Measurements from ENCODE around the gene PCP2. TPM values are rescaled to one million over a fixed set of nuclear protein-coding genes. Genes with fewer than 3 reads are reported as not detected.

PCP2 gene
- total RNA-seq, 3 donors from 2014 or later: 0.37 TPM; not detected in 2

DNA sequence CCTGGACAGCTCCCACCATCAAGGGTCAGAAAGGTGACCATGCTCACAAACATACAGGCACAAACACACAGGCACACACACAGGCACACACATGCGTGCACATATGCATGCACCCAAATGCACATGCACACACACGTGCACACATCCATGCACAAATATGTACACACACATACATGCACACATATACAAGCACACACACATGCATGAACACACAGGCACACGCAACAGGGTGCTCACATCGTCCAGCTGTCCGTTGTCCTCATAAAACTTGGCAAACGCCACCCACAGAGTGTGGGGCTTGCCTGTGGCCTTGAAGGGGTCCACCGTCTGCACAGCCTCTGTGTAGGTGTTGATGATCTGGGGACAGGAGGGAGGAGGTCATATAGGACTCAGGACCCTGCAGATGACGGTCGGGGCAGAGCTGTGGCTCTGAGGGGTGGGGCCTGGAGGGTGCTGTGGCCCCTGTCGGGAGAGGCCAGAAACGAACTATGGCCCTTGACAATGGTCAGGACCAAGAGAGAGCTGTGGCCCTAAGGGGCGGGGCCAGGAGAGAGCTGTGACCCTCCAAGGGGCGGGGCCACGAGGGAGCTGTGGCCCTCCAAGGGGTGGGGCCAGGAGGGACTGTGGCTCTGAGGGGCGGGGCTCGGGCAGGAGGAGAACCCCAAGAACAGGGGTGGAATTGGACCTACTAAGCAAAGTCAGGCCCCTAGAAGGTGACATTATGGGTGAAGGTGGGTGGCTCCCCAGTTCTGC lies 10.4 kb downstream of the PCP2 start:
- H3K9me3 Mint-ChIP-seq: no peaks in the 10 kb centered on the region
- no peaks in the 10 kb centered on the region for H3K27me3 Mint-ChIP-seq (ENCODE audit: low read depth)
- DNase-seq (no peak), ATAC-seq (peak in 1 of 2 donors; percentile 49)
- H3K36me3 Mint-ChIP-seq (ENCODE audit: insufficient read depth): peaks cover 28% of the 10 kb centered on the region
- H3K4me3 Mint-ChIP-seq: no peak overlapping the region
- peaks cover 12% of the 10 kb centered on the region for H3K4me1 Mint-ChIP-seq (ENCODE audit: low read depth)

DNA sequence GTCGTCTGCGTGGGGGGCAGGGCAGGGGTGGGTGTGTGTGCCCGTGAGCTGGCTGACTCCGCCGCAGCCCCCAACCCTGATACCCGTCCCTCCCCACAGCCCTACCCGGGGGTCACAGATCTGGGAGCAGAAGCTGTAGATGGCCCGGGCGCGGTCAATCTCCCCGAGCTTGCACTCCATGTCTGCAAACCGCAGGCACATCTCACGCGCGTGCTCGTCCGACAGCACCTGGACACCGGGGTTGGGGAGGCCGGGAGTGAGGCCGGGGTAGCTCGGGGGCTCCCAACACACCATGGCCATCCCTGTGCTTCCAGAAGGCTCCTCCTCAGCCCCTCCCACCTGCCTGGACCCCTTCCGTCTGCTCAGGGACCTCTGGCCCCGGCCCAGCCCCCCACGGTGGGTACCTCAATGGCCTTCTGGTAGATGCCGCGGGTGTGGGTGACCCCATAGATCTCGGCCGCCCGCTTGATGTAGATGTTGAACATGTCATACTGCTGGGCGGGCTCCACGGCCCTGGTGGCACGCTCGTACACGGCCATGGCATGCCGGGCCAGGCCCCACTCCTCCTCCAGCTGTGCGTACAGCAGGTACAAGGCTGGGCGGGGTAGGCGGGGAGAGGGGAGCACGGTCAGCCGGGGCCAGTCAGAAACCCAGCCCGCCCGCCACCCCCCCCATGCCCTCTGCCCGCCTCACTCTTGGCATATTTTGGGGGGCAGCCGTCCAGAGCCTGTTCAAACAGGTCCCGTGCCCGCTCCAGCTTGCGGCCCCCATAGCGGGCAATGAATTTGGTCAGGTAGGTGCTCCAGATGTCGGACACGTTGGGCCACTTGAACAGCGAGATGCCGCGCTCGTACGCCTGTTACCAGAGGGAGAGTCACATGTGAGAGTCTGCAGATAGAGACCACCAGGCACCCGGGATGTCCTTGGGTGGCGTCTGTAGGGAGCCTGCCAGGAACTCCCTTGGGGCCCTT lies 12.8 kb downstream of the PCP2 start:
- no peak overlapping the region for H3K4me3 Mint-ChIP-seq
- no peaks in the 10 kb centered on the region for H3K4me1 Mint-ChIP-seq (ENCODE audit: low read depth)
- ATAC-seq (no peak), DNase-seq (no peak)
- H3K9me3 Mint-ChIP-seq: no peaks in the 10 kb centered on the region
- H3K36me3 Mint-ChIP-seq (ENCODE audit: insufficient read depth): peaks cover 23% of the 10 kb centered on the region
- H3K27me3 Mint-ChIP-seq (ENCODE audit: low read depth): no peaks in the 10 kb centered on the region

DNA sequence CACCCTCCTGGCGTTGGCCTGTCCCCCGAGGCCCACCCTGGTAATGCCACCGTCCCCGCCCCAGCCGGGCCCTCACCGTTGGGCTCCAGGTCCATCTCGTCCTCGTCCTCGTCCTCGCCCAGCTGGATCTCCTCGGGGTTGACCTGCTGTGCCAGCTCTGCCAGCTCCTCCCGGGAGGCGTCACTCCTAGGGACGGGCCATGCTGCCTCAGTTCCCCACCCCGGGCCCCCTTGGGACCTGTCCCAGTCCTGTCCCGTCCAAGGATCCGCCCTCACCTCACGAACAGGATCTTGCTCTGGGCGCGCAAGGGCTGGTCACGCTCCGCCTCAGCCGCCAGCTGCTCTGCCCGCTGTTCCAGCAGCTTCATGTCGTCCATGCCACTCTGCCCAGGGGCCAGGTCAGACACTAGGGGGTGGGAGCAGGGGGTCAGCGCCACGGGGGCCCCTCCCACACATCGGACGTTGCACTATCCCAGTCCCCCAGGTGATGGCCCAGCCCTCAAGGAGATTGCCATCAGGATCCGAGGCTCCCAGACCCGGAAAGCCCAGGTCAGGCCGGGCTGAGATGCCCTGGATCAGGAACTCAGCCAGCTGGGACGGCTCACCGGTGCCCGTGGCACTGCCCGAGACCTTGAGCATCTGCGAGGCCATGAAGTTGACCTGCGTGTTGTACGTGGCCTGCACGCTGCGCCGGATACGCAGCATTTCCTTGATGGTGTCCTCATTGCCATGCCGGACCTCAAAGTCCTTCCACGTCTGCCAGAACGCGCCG lies 13.7 kb downstream of the PCP2 start:
- no peak overlapping the region for H3K4me3 Mint-ChIP-seq
- H3K27me3 Mint-ChIP-seq (ENCODE audit: low read depth): no peaks in the 10 kb centered on the region
- no peaks in the 10 kb centered on the region for H3K9me3 Mint-ChIP-seq
- H3K4me1 Mint-ChIP-seq (ENCODE audit: low read depth): no peaks in the 10 kb centered on the region
- DNase-seq (no peak), ATAC-seq (no peak)
- peaks cover 21% of the 10 kb centered on the region for H3K36me3 Mint-ChIP-seq (ENCODE audit: insufficient read depth)

DNA sequence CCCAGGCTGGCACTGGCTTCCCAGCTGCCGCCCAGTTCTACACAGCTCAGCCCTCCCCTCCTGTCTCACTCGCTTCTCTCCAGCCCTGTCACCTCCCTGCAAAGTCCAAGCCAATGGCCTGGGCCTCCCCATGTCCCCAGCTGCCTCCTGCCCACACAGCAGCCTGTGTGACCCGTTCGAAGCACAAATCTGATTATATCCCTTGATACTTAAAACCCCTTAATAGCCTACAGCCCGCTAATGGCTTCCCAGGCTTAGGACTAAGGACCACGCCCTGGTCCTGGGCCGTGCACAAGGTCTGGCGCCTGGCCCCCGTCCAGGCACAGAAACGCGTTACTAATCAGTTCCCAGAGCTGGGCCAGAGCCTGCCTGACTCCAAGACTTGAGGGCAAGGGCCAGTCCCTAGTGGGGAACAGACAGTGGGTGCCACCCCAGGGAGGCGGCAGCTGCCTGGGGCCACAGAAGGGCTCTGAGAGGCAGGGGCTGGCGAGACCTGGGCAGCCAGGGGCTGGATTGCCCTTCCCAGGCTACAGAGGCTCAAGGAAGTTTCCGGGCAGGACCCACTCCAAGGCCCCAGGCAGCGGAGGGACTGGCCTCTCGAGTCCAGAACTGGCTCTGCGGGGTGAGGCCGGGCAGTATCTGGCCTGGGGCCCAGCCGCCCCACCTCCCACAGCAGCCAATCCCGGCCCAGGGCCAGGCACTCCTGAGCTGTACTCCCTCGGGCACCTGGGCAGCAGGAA lies 14.6 kb downstream of the PCP2 start:
- H3K36me3 Mint-ChIP-seq (ENCODE audit: insufficient read depth): peaks cover 21% of the 10 kb centered on the region

DNA sequence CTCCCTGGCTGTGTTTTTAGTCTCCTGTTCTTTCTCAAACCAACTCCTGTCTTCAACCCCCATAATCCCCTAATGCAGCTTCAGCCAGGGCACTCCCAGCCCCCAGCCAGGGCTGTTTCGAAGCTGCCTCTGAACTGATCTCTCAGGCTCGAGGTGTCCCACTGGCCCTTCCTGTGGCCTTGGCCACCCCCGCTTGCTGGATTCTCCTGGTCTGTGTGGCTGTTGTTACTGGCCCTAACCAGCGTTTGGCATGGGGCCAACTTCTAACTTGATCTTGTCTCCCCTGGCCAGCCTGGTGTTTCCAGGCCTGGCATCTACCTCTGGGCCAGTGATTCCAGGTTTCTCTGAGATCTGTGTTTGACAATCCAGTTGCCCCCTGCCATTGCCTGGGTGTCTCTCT lies 15.2 kb downstream of the PCP2 start:
- Mint-ChIP-seq H3K36me3 (ENCODE audit: insufficient read depth) (peaks cover 21% of the 10 kb centered on the region), H3K27me3 (ENCODE audit: low read depth) (no peaks in the 10 kb centered on the region), H3K4me1 (ENCODE audit: low read depth) (no peaks in the 10 kb centered on the region), H3K4me3 (no peak overlapping the region), H3K9me3 (no peaks in the 10 kb centered on the region)
- DNase-seq: no peak
- no peak for ATAC-seq

More for the DNA sequence above, 14.6 kb downstream of the PCP2 start:
- no peak for ATAC-seq
- no peaks in the 10 kb centered on the region for H3K9me3 Mint-ChIP-seq
- no peak for DNase-seq
- no peak overlapping the region for H3K4me3 Mint-ChIP-seq
- no peaks in the 10 kb centered on the region for H3K4me1 Mint-ChIP-seq (ENCODE audit: low read depth)
- no peaks in the 10 kb centered on the region for H3K27me3 Mint-ChIP-seq (ENCODE audit: low read depth)

DNA sequence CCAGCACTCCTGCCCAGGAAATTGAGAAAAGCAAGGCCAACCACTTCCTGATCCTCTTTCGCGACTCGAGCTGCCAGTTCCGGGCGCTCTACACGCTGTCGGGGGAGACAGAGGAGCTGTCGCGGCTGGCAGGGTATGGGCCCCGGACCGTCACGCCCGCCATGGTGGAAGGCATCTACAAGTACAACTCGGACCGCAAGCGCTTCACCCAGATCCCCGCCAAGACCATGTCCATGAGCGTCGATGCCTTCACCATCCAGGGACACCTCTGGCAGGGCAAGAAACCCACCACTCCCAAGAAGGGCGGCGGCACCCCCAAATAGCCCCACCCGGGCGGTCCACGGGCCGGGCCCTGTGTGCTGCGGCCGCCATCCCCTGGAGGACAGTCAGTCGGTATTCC lies 15.8 kb downstream of the PCP2 start:
- Mint-ChIP-seq H3K4me1 (ENCODE audit: low read depth) (no peaks in the 10 kb centered on the region), H3K4me3 (no peak overlapping the region), H3K27me3 (ENCODE audit: low read depth) (no peaks in the 10 kb centered on the region), H3K9me3 (no peaks in the 10 kb centered on the region), H3K36me3 (ENCODE audit: insufficient read depth) (peaks cover 16% of the 10 kb centered on the region)
- no peak for ATAC-seq
- DNase-seq: no peak

DNA sequence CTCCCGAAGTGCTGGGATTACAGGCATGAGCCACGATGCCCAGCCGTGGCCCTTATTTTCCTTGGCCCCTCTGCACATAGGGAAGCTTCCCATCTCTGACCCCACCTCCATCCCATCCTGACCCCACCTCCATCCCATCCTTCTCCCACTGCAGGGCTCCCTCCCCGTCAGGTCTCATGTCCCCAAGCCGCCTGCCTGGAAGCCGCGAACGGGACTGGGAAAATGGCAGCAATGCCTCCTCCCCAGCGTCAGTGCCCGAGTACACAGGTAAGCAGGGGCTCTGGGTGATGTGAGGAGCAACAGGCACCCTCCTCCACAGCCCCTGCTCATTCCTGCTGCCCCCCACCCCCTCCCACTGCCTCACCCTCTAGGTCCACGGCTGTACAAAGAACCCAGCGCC lies 16.3 kb downstream of the PCP2 start:
- Mint-ChIP-seq H3K9me3 (no peaks in the 10 kb centered on the region), H3K27me3 (ENCODE audit: low read depth) (no peaks in the 10 kb centered on the region), H3K4me3 (no peak overlapping the region), H3K4me1 (ENCODE audit: low read depth) (no peaks in the 10 kb centered on the region), H3K36me3 (ENCODE audit: insufficient read depth) (peaks cover 15% of the 10 kb centered on the region)
- DNase-seq: no peak
- no peak for ATAC-seq

DNA sequence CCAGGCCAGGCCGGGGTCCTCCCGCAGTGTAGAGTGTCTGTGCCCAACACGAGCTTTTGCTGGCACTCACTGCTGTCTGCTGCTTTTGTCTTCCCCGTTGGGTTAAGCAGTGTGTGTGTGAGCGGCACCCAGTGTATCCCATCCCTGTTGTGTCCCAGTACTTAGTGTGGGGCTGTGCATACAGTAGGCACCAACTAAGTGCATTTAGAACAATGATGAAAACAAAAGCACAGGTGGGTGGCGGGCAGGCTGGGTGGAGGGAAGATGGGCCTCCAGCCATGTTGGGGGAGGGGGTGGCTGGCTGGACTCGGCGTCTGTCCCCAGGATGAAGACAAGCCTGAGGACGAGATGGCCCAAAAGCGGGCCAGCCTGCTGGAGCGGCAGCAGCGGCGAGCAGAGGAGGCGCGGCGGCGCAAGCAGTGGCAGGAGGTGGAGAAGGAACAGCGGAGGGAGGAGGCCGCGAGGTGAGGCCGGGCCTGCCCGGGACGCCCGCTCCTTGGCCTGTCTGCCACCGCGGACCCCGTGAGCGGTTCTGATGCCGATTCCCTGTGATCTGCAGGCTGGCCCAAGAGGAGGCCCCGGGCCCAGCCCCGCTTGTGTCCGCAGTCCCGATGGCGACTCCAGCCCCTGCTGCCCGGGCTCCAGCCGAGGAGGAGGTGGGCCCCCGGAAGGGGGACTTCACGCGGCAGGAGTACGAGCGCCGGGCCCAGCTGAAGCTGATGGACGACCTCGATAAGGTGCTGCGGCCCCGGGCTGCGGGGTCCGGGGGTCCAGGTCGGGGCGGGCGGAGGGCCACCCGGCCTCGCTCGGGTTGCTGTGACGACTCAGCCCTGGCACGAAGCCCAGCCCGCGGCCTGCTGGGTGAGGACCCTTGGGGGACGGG lies 18.4 kb downstream of the PCP2 start:
- DNase-seq (no peak), ATAC-seq (no peak)
- Mint-ChIP-seq H3K27me3 (ENCODE audit: low read depth) (no peaks in the 10 kb centered on the region), H3K4me3 (no peak overlapping the region), H3K9me3 (no peaks in the 10 kb centered on the region), H3K4me1 (ENCODE audit: low read depth) (no peaks in the 10 kb centered on the region), H3K36me3 (ENCODE audit: insufficient read depth) (peaks cover 8% of the 10 kb centered on the region)

DNA sequence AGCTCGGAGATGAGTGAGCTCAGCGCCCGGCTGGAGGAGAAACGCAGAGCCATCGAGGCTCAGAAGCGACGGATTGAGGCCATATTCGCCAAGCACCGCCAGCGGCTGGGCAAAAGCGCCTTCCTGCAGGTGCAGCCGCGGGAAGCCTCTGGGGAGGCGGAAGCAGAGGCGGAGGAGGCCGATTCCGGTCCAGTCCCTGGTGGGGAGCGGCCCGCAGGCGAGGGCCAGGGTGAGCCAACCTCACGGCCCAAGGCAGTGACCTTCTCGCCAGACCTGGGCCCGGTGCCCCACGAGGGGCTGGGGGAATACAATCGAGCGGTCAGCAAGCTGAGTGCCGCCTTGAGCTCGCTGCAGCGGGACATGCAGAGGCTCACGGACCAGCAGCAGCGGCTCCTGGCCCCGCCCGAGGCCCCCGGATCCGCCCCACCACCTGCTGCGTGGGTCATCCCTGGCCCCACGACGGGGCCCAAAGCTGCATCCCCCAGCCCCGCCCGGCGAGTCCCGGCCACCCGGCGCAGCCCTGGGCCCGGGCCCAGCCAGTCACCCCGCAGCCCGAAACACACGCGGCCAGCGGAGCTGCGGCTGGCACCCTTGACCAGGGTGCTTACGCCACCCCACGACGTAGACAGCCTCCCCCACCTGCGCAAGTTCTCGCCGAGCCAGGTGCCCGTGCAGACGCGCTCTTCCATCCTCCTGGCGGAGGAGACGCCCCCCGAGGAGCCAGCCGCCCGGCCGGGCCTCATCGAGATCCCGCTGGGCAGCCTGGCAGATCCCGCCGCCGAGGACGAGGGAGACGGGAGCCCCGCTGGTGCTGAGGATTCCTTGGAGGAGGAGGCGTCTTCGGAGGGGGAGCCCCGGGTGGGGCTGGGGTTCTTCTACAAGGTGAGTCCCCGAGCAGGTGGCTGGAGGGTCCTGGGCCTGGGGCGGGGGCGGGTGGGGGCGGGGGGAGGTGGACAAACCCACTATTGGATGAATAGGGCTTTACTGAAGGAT lies 20.9 kb downstream of the PCP2 start:
- ATAC-seq: no peak
- no peak for DNase-seq
- no peak overlapping the region for H3K4me3 Mint-ChIP-seq
- no peaks in the 10 kb centered on the region for H3K36me3 Mint-ChIP-seq (ENCODE audit: insufficient read depth)
- no peaks in the 10 kb centered on the region for H3K27me3 Mint-ChIP-seq (ENCODE audit: low read depth)
- no peaks in the 10 kb centered on the region for H3K9me3 Mint-ChIP-seq
- H3K4me1 Mint-ChIP-seq (ENCODE audit: low read depth): no peaks in the 10 kb centered on the region

DNA sequence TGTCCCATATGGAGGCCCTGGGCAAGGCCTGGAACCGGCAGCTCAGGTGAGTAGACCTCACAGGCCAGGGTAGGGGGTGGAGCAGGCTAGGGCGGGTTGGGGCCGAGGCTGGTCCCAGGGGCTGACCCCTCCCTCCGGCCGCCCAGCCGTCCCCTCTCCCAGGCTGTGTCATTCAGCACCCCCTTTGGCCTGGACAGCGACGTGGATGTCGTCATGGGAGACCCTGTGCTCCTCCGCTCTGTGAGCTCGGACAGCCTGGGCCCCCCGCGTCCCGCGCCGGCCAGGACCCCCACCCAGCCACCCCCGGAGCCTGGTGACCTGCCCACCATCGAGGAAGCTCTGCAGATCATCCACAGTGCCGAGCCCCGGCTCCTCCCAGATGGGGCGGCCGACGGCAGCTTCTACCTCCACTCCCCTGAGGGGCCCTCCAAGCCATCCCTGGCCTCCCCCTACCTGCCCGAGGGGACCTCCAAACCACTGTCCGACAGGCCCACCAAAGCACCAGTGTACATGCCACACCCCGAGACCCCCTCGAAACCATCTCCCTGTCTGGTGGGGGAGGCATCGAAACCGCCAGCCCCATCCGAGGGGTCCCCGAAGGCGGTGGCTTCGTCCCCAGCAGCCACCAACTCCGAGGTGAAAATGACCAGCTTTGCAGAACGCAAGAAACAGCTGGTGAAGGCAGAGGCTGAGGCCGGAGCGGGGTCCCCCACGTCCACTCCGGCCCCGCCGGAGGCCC lies 21.8 kb downstream of the PCP2 start:
- H3K9me3 Mint-ChIP-seq: no peaks in the 10 kb centered on the region
- no peak for DNase-seq
- no peaks in the 10 kb centered on the region for H3K36me3 Mint-ChIP-seq (ENCODE audit: insufficient read depth)
- H3K27me3 Mint-ChIP-seq (ENCODE audit: low read depth): no peaks in the 10 kb centered on the region
- no peaks in the 10 kb centered on the region for H3K4me1 Mint-ChIP-seq (ENCODE audit: low read depth)
- H3K4me3 Mint-ChIP-seq: no peak overlapping the region
- no peak for ATAC-seq

DNA sequence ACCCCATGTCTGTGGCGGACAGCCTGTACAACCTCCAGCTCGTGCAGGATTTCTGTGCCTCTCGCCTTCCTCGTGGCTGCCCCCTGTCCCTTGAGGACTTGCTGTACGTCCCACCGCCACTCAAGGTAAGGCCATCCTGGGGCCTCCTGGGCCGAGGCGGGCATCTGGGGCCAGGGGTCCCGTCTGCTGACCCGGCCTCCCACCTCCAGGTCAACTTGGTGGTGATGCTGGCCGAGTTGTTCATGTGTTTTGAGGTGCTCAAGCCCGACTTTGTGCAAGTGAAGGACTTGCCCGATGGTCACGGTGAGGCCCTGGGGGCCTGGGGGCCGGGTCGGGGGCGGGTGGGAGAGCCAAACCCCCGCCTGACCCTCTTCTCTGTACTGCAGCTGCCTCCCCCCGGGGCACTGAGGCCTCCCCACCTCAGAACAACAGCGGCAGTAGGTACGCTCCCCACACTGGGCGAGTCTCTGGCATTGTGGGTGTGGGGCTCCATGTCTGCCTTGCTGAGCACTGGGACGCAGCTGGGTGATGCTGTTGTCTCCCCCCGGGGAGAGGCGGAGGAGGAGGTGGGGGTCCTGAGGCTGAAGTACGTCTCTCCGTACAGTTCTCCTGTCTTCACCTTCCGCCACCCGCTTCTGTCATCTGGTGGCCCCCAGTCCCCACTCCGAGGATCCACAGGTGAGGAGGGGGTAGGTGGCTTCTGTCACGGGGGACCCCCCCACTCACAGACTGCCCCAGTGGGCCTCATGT lies 22.9 kb downstream of the PCP2 start:
- ATAC-seq (no peak), DNase-seq (no peak)
- Mint-ChIP-seq H3K9me3 (no peaks in the 10 kb centered on the region), H3K27me3 (ENCODE audit: low read depth) (no peaks in the 10 kb centered on the region), H3K4me3 (no peak overlapping the region), H3K4me1 (ENCODE audit: low read depth) (no peaks in the 10 kb centered on the region), H3K36me3 (ENCODE audit: insufficient read depth) (no peaks in the 10 kb centered on the region)
